HEK293 (cell line): ENCODE data around the gene MEGF8.

Source experiments
- CTCF ChIA-PET: fragments of 350-600 bp; formaldehyde crosslinking; extraction: SDS; loops from one replicate; lab custom pipeline; 2021; ENCODE audit warnings: antibody characterized with exemption; lab: Yijun Ruan, JAX
- POLR2A ChIA-PET: fragments of 300-600 bp; formaldehyde crosslinking; extraction: SDS; loops from one replicate; lab custom pipeline; 2020; ENCODE audit warnings: antibody characterized with exemption, inconsistent platforms; lab: Yijun Ruan, JAX
- H3K27ac ChIP-seq: fragments of 200-500 bp; sonication (Bioruptor generic); 2 replicates; pipeline ENCODE4 v1.5.1; 2014; ENCODE audit warnings: low read depth, low read length, control low read depth, inconsistent platforms; ENCODE audit errors: extremely low read depth
- H3K36me3 ChIP-seq, 2 experiments: fragments of 200-500 bp in 1 of 2; sonication (Bioruptor generic) in 1 of 2; 1 replicate in 1 of 2; 2 replicates in 1 of 2; pipeline ENCODE4 v1.5.1; 2014 to 2017; ENCODE audit warnings: inconsistent platforms in 2 of 2, low read length in 2 of 2; ENCODE audit not compliant: control insufficient read depth in 2 of 2, insufficient read depth in 1 of 2
- H3K4me1 ChIP-seq: fragments of 200-500 bp; sonication (Bioruptor generic); 2 replicates; pipeline ENCODE4 v1.5.1; 2014; ENCODE audit warnings: mild to moderate bottlenecking, low read length, inconsistent platforms; ENCODE audit not compliant: control insufficient read depth, insufficient read depth
- H3K4me3 ChIP-seq: 2 replicates; pipeline ENCODE4 v1.5.1; 2011; ENCODE audit warnings: low read depth, mild to moderate bottlenecking, control low read depth, low read length, moderate library complexity
- H3K9me3 ChIP-seq: fragments of 200-500 bp; sonication (Bioruptor generic); 2 replicates; pipeline ENCODE4 v1.5.1; 2014; ENCODE audit warnings: low read depth, low read length, inconsistent platforms; ENCODE audit not compliant: control insufficient read depth, insufficient read depth
- GLIS1 ChIP-seq: fragments of 450-650 bp; formaldehyde crosslinking; IDR thresholded peaks from 2 replicates; pipeline ENCODE4 v1.5.1; 2016; ENCODE audit warnings: missing biosample characterization, missing genetic modification characterization
- KLF1 ChIP-seq: fragments of 450-650 bp; formaldehyde crosslinking; IDR thresholded peaks from 2 replicates; pipeline ENCODE4 v1.5.1; 2016; ENCODE audit warnings: missing biosample characterization, missing genetic modification characterization
- KLF7 ChIP-seq: fragments of 450-650 bp; formaldehyde crosslinking; IDR thresholded peaks from 2 replicates; pipeline ENCODE4 v1.5.1; 2016; ENCODE audit warnings: missing biosample characterization, missing genetic modification characterization, borderline replicate concordance
- KLF9 ChIP-seq: fragments of 450-650 bp; formaldehyde crosslinking; IDR thresholded peaks from 2 replicates; pipeline ENCODE4 v1.5.1; 2016; ENCODE audit warnings: missing biosample characterization, missing genetic modification characterization, low read depth
- RBAK ChIP-seq: fragments of 450-650 bp; formaldehyde crosslinking; IDR thresholded peaks from 2 replicates; pipeline ENCODE4 v1.5.1; 2016; ENCODE audit warnings: missing biosample characterization, missing genetic modification characterization
- ZFP3 ChIP-seq: fragments of 450-650 bp; formaldehyde crosslinking; IDR thresholded peaks from 2 replicates; pipeline ENCODE4 v1.5.1; 2016; ENCODE audit warnings: low read depth, missing biosample characterization, missing genetic modification characterization
- ZNF132 ChIP-seq: fragments of 450-650 bp; formaldehyde crosslinking; IDR thresholded peaks from 2 replicates; pipeline ENCODE4 v1.5.1; 2017; ENCODE audit warnings: missing biosample characterization, missing genetic modification characterization, borderline replicate concordance
- ZNF174 ChIP-seq: fragments of 450-650 bp; formaldehyde crosslinking; IDR thresholded peaks from 2 replicates; pipeline ENCODE4 v1.5.0; 2017; ENCODE audit warnings: missing biosample characterization, mild to moderate bottlenecking, missing genetic modification characterization
- ZNF211 ChIP-seq: fragments of 450-650 bp; formaldehyde crosslinking; IDR thresholded peaks from 2 replicates; pipeline ENCODE4 v1.5.1; 2016; ENCODE audit warnings: low read depth, missing biosample characterization, missing genetic modification characterization
- ZNF560 ChIP-seq: fragments of 450-650 bp; formaldehyde crosslinking; IDR thresholded peaks from 2 replicates; pipeline ENCODE4 v1.5.1; 2017; ENCODE audit warnings: missing biosample characterization, missing genetic modification characterization, borderline replicate concordance
- ZNF670 ChIP-seq: fragments of 450-650 bp; formaldehyde crosslinking; IDR thresholded peaks from 2 replicates; pipeline ENCODE4 v1.5.1; 2016; ENCODE audit warnings: missing biosample characterization, missing genetic modification characterization, low read depth
- TF ChIP-seq, protein P1 (sequence below): fragments of 450-650 bp; formaldehyde crosslinking; IDR thresholded peaks from 2 replicates; pipeline ENCODE4 v1.5.0; 2017; ENCODE audit warnings: missing biosample characterization, missing genetic modification characterization, borderline replicate concordance
- TF ChIP-seq, protein P2 (sequence below): fragments of 450-650 bp; formaldehyde crosslinking; IDR thresholded peaks from 2 replicates; pipeline ENCODE4 v1.5.1; 2016; ENCODE audit warnings: missing biosample characterization, missing genetic modification characterization
- TF ChIP-seq, protein P3 (sequence below): fragments of 450-650 bp; formaldehyde crosslinking; IDR thresholded peaks from 2 replicates; pipeline ENCODE4 v1.5.1; 2016; ENCODE audit warnings: missing biosample characterization, missing genetic modification characterization
- TF ChIP-seq, protein P4 (sequence below): fragments of 450-650 bp; formaldehyde crosslinking; IDR thresholded peaks from 2 replicates; pipeline ENCODE4 v1.5.1; 2017; ENCODE audit warnings: missing biosample characterization, missing genetic modification characterization
- TF ChIP-seq, protein P5 (sequence below): fragments of 450-650 bp; formaldehyde crosslinking; IDR thresholded peaks from 2 replicates; pipeline ENCODE4 v1.5.1; 2016; ENCODE audit warnings: missing biosample characterization, missing genetic modification characterization

MEGF8 gene

DNA sequence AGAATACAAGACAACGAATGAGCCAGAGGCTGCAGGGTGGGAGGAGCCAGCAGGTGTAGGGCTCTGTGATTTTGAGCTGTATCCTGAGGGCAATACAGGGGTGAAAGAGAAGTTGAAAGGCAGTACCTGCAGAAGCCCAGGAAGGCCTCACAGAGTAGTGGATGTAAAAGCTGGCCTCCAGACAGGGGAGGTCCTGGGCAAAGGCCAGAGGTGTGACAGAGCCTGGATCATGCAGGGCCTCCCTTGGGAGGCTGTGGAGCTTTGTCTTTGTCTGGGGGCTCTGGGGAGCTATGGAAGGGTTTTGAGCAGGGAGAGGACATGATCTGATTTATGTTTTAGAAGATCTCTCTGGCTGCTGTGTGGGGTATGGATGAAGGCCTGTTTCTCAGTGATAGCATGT is 2.7 kb downstream of the MEGF8 start:
- H3K9me3 ChIP-seq: no peaks in the 10 kb centered on the region
- TF ChIP-seq GLIS1 (tag by site-specific recombination) (peak; percentile 11; the same call in 1 of the 2 replicates), ZNF670 (no peak), ZNF174 (tag by site-specific recombination) (no peak), ZNF560 (no peak), ZNF132 (tag by site-specific recombination) (no peak)
- TF ChIP-seq, protein P1, sequence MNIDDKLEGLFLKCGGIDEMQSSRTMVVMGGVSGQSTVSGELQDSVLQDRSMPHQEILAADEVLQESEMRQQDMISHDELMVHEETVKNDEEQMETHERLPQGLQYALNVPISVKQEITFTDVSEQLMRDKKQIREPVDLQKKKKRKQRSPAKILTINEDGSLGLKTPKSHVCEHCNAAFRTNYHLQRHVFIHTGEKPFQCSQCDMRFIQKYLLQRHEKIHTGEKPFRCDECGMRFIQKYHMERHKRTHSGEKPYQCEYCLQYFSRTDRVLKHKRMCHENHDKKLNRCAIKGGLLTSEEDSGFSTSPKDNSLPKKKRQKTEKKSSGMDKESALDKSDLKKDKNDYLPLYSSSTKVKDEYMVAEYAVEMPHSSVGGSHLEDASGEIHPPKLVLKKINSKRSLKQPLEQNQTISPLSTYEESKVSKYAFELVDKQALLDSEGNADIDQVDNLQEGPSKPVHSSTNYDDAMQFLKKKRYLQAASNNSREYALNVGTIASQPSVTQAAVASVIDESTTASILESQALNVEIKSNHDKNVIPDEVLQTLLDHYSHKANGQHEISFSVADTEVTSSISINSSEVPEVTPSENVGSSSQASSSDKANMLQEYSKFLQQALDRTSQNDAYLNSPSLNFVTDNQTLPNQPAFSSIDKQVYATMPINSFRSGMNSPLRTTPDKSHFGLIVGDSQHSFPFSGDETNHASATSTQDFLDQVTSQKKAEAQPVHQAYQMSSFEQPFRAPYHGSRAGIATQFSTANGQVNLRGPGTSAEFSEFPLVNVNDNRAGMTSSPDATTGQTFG: no peak
- TF ChIP-seq, protein P2, sequence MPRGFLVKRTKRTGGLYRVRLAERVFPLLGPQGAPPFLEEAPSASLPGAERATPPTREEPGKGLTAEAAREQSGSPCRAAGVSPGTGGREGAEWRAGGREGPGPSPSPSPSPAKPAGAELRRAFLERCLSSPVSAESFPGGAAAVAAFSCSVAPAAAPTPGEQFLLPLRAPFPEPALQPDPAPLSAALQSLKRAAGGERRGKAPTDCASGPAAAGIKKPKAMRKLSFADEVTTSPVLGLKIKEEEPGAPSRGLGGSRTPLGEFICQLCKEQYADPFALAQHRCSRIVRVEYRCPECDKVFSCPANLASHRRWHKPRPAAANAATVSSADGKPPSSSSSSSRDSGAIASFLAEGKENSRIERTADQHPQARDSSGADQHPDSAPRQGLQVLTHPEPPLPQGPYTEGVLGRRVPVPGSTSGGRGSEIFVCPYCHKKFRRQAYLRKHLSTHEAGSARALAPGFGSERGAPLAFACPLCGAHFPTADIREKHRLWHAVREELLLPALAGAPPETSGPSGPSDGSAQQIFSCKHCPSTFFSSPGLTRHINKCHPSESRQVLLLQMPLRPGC (tag by site-specific recombination): no peak
- no peak overlapping the region for H3K4me3 ChIP-seq
- POLR2A ChIA-PET: interaction anchor here (0.5 to 1.5 kb wide), 4 partner anchors 14 to 46 kb away, joined by 3 to 7 read pairs (median 3); partner anchors contain the start of gene PAFAH1B3
- CTCF ChIA-PET: interaction anchor here (0.6 to 1.8 kb wide), 5 partner anchors 25 to 200 kb away, joined by 3 to 7 read pairs (median 4); partner anchors contain the start of genes CEACAM1, PAFAH1B3 and POU2F2
- H3K4me1 ChIP-seq: peaks cover 43% of the 10 kb centered on the region
- 0 out of 2 replicates have a peak overlapping the region, but pooled peaks have one; percentile 26 for H3K27ac ChIP-seq
- H3K36me3 ChIP-seq: peaks cover 0 to 4% of the 10 kb centered on the region in 2 experiments; a peak in 2 of 3 replicates

DNA sequence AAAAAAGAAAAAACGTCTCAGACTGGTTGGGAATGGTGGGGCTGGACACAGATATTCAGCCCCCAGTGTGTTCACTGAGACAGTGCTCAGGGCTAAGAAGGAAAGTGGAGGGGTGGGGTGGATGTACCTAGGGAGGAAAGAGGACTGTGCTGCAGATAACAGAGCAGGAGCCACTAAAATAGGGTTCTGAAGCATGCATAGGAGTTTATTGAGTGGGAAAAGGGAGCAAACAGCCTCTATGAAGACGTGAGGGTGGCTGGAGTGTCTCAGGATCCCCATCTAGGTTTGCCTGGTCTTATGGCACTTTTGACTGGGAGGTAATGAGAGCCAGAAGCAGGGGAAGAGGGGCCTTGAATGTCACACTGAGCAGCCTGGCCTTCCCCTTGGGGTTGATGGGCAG is 3.4 kb downstream of the MEGF8 start:
- no peak overlapping the region for H3K4me3 ChIP-seq
- peak overlapping the region; percentile 26; the same call in 1 of the 2 replicates for H3K27ac ChIP-seq
- H3K9me3 ChIP-seq: no peaks in the 10 kb centered on the region
- CTCF ChIA-PET: interaction anchor here (0.9 to 1.8 kb wide), 3 partner anchors 71 to 196 kb away, joined by 4 to 7 read pairs (median 4); partner anchors contain the start of gene POU2F2
- TF ChIP-seq RBAK (tag by site-specific recombination) (no peak), ZNF211 (tag by site-specific recombination) (0 out of 2 replicates have a peak, but pooled peaks have one; percentile 8), KLF1 (tag by site-specific recombination) (no peak), ZFP3 (tag by site-specific recombination) (peak; percentile 98)
- TF ChIP-seq, all 188 proteins: peak for 2
- POLR2A ChIA-PET: no interaction called here
- Histone ChIP-seq H3K36me3 (peaks cover 5 to 12% of the 10 kb centered on the region in 2 experiments; a peak in 2 of 3 replicates), H3K4me1 (peaks cover 43% of the 10 kb centered on the region)

DNA sequence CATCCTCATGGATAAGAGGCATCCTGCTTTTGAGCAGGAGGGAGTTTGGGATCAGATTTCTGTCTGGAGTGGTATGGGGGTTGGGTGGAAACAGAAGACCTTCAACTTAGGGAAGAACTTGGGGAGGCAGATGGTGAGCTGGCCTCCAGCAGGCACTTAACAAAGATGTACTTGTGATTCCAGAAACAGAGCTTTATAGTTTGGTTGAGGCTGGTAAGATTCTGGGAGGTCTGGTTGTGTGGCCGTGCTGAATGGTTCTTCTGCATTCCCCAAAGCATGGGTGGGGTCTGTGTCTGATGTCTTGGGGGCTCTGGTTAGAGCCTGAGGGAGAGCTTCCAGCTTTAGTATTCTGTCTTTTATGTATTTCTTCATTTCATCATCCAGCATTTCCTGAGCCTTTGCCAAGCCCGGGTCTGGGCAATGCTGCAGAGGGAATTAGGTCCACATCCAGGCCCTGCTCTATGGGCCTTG is 4.8 kb downstream of the MEGF8 start:
- Histone ChIP-seq H3K27ac (peak overlapping the region; percentile 53; the same call in 1 of the 2 replicates), H3K9me3 (no peaks in the 10 kb centered on the region), H3K4me3 (no peak overlapping the region), H3K36me3 (peaks cover 14 to 21% of the 10 kb centered on the region in 2 experiments), H3K4me1 (peaks cover 40% of the 10 kb centered on the region)
- POLR2A ChIA-PET: interaction anchor here (0.7 to 2.0 kb wide), 2 partner anchors 67 to 103 kb away, joined by 3 to 6 read pairs; no protein-coding TSS in a partner anchor
- CTCF ChIA-PET: interaction anchor here (0.6 to 2.6 kb wide), 10 partner anchors 8 to 222 kb away, joined by 3 to 12 read pairs (median 4); no protein-coding TSS in a partner anchor
- TF ChIP-seq, protein P3, sequence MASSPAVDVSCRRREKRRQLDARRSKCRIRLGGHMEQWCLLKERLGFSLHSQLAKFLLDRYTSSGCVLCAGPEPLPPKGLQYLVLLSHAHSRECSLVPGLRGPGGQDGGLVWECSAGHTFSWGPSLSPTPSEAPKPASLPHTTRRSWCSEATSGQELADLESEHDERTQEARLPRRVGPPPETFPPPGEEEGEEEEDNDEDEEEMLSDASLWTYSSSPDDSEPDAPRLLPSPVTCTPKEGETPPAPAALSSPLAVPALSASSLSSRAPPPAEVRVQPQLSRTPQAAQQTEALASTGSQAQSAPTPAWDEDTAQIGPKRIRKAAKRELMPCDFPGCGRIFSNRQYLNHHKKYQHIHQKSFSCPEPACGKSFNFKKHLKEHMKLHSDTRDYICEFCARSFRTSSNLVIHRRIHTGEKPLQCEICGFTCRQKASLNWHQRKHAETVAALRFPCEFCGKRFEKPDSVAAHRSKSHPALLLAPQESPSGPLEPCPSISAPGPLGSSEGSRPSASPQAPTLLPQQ: 0 out of 2 replicates have a peak, but pooled peaks have one; percentile 36
- no peak for TF ChIP-seq KLF7 (tag by site-specific recombination)
- no peak for TF ChIP-seq ZNF560
- no peak for TF ChIP-seq KLF9 (tag by site-specific recombination)
- TF ChIP-seq, protein P4, sequence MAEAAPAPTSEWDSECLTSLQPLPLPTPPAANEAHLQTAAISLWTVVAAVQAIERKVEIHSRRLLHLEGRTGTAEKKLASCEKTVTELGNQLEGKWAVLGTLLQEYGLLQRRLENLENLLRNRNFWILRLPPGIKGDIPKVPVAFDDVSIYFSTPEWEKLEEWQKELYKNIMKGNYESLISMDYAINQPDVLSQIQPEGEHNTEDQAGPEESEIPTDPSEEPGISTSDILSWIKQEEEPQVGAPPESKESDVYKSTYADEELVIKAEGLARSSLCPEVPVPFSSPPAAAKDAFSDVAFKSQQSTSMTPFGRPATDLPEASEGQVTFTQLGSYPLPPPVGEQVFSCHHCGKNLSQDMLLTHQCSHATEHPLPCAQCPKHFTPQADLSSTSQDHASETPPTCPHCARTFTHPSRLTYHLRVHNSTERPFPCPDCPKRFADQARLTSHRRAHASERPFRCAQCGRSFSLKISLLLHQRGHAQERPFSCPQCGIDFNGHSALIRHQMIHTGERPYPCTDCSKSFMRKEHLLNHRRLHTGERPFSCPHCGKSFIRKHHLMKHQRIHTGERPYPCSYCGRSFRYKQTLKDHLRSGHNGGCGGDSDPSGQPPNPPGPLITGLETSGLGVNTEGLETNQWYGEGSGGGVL (tag by site-specific recombination): 0 out of 2 replicates have a peak, but pooled peaks have one; percentile 36
- TF ChIP-seq, protein P5, sequence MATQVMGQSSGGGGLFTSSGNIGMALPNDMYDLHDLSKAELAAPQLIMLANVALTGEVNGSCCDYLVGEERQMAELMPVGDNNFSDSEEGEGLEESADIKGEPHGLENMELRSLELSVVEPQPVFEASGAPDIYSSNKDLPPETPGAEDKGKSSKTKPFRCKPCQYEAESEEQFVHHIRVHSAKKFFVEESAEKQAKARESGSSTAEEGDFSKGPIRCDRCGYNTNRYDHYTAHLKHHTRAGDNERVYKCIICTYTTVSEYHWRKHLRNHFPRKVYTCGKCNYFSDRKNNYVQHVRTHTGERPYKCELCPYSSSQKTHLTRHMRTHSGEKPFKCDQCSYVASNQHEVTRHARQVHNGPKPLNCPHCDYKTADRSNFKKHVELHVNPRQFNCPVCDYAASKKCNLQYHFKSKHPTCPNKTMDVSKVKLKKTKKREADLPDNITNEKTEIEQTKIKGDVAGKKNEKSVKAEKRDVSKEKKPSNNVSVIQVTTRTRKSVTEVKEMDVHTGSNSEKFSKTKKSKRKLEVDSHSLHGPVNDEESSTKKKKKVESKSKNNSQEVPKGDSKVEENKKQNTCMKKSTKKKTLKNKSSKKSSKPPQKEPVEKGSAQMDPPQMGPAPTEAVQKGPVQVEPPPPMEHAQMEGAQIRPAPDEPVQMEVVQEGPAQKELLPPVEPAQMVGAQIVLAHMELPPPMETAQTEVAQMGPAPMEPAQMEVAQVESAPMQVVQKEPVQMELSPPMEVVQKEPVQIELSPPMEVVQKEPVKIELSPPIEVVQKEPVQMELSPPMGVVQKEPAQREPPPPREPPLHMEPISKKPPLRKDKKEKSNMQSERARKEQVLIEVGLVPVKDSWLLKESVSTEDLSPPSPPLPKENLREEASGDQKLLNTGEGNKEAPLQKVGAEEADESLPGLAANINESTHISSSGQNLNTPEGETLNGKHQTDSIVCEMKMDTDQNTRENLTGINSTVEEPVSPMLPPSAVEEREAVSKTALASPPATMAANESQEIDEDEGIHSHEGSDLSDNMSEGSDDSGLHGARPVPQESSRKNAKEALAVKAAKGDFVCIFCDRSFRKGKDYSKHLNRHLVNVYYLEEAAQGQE (tag by site-specific recombination): no peak
